Nephron (organoid): ENCODE results near the gene RGS19.

Source experiments
- H3K27ac Mint-ChIP-seq, 3 experiments: 2 replicates each; pipeline ENCODE4 v1.8.0; 2020; ENCODE audit warnings: mixed read lengths in 3 of 3, mild to moderate bottlenecking in 2 of 3, moderate library complexity in 1 of 3
- H3K27me3 Mint-ChIP-seq: 2 replicates; pipeline ENCODE4 v1.8.0; 2021; ENCODE audit warnings: low read depth, mild to moderate bottlenecking, moderate library complexity, mixed read lengths
- H3K36me3 Mint-ChIP-seq: 2 replicates; pipeline ENCODE4 v1.8.0; 2020; ENCODE audit warnings: low read depth, mixed read lengths
- H3K4me1 Mint-ChIP-seq: 2 replicates; pipeline ENCODE4 v1.8.0; 2020; ENCODE audit warnings: mixed read lengths
- H3K4me3 Mint-ChIP-seq, 3 experiments: 2 replicates each; pipeline ENCODE4 v1.8.0; 2020; ENCODE audit warnings: mild to moderate bottlenecking in 3 of 3, mixed read lengths in 3 of 3, moderate library complexity in 2 of 3
- H3K9me3 Mint-ChIP-seq: 2 replicates; pipeline ENCODE4 v1.8.0; 2020; ENCODE audit warnings: mixed read lengths
- CTCF ChIP-seq, 3 experiments: fragments of 200-600 bp; sonication (generic); IDR thresholded peaks; one replicate each; pipeline ENCODE4 v1.5.0; 2021; ENCODE audit warnings: antibody characterized with exemption in 3 of 3; ENCODE audit not compliant: unreplicated experiment in 3 of 3

RGS19 gene

DNA sequence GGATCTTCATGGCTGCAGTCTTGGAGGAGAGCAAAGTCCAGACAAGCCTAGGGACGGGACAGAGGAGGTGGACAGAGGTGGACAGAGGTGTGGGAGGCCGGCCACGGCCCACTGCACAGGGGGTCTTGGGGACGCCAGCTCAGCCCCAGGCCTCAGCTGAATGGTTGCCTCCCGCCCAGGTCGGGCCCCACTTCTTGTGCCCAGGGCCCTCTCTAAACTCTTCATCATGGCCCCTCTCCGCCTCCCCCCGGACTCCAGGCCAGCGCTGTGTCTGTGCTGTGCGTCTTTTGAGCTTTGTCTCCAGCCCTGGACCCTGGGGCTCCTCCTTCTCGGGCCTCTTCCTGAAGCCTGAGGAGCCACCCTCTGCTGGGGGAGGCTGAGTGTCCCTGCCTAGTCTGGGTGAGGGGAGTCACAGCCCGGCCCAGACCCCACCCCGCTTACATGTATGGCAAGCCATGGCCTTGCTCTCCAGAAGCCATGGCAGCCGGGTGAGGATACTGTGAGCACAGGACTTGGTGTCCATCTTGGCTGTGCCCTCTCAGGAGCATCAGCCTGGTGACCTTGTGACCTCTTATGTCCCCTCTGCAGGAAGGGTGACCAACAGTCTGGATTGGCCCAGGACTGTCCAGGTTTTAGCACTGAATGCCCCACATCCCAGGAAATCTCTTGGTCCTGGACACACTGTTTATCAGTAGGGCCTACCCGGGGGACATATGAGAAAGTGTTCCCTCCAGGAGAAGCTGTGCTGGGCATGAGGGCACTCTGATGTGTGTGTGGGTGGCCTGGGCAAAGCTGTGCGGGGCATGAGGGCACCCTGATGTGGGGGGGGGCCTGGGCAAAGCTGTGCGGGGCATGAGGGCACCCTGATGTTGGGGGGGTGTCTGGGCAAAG is 37.5 kb upstream of the RGS19 start:
- no peak for TF ChIP-seq CTCF (IDR thresholded peaks at IDR 0.05; ENCODE audit: unreplicated experiment in 3 of 3)
- no peaks in the 10 kb centered on the region for H3K36me3 Mint-ChIP-seq
- H3K27me3 Mint-ChIP-seq = peaks cover 27% of the 10 kb centered on the region
- H3K4me3 Mint-ChIP-seq = no peak overlapping the region
- no peaks in the 10 kb centered on the region for H3K9me3 Mint-ChIP-seq
- H3K4me1 Mint-ChIP-seq = peaks cover 6% of the 10 kb centered on the region
- H3K27ac Mint-ChIP-seq = no peak overlapping the region

DNA sequence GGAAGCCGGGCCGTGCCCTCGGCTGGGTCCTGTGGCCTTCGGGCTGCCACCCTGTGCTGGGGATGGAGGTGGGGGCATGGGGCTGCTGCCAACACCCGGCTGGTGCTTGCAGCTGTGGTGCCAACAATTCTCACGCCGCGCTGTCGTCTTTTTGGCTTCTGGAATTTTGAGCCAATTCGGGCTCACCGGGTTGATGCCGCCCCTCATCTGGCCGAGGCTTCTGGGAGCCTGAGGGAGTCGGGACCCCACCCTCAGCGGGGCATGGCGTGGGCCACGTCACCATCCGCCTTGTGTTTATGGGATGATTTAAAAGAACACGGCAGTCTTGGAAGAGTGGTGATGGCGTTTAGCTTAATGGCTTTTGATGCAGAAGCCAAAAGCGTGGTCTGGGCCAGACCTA is 36.7 kb upstream of the RGS19 start:
- peaks cover 20% of the 10 kb centered on the region for H3K27me3 Mint-ChIP-seq
- no peaks in the 10 kb centered on the region for H3K36me3 Mint-ChIP-seq
- peaks cover 6% of the 10 kb centered on the region for H3K4me1 Mint-ChIP-seq
- H3K27ac Mint-ChIP-seq = no peak overlapping the region
- H3K9me3 Mint-ChIP-seq = no peaks in the 10 kb centered on the region
- no peak overlapping the region for H3K4me3 Mint-ChIP-seq
- no peak for TF ChIP-seq CTCF (IDR thresholded peaks at IDR 0.05; ENCODE audit: unreplicated experiment in 3 of 3)

DNA sequence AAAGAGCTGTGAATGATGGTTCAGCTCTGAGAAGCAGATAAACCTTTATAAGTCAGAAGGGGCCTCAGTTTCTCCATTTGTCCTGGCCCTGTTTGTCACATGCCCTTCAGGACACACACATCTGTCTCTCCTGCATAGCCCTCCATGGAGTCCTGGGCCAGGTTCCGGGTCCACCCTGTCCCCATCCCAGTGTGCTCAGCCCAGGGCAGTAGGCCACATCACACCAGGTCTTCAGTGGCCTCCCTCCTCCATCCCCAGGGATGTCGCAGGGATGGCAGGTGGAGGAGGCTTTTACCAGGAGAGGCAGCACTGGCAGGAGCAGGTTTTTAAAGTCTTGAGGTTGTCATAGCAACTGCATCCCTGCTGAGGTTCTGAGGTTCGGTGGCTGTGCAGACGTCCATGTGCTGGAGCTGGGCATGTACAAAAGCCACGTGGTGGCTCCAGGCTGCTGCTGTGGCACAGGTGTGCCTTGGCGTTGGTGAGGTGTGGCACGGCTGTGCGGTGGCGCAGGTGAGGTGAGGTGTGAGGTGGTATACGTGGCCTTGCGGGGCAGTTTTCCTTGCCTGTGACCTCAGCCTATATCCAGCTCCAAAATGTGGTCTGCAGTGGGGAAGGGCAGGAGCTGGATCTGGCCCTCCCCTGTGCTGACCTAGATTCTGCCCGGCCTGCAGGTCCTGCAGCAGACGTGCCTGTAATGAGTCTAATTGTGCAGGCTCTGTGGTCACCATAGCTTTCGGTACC is 36.0 kb upstream of the RGS19 start:
- Mint-ChIP-seq H3K4me3 (no peak overlapping the region), H3K4me1 (peaks cover 4% of the 10 kb centered on the region), H3K9me3 (no peaks in the 10 kb centered on the region), H3K27me3 (peaks cover 20% of the 10 kb centered on the region), H3K36me3 (no peaks in the 10 kb centered on the region), H3K27ac (no peak overlapping the region)
- no peak for TF ChIP-seq CTCF (IDR thresholded peaks at IDR 0.05; ENCODE audit: unreplicated experiment in 3 of 3)

DNA sequence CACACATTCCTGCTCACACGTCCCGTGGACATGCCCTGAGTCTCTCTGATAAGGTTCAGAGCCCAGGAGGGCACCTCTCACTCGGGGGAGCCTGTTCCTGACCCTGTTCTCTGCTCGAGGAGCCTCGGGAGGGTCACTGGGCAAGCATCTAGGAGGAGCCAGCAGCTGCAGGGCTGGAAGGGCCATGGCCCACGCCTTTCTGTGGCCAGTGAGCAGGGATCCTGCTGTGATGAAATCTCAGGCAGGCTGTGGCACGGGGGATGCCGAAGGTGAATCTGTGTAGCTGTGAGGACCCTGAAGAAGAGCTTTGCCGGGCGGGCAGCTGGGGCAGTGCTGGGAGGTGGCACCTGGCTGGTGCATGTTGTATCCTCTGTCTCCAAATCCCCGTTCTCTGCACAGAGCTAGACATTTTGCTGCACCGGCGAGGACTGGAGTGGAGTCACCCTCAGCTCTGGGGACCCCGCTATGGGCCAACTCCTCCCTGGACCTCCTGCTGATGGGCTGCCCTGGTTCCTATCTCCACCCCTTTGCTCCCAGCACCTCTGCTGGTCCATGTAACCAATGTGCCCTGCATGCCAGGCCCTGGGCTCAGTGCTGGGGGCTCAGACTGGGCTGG is 35.1 kb upstream of the RGS19 start:
- no peak overlapping the region for H3K4me3 Mint-ChIP-seq
- TF ChIP-seq CTCF (IDR thresholded peaks at IDR 0.05; ENCODE audit: unreplicated experiment in 3 of 3) = no peak
- H3K27me3 Mint-ChIP-seq = peaks cover 20% of the 10 kb centered on the region
- H3K27ac Mint-ChIP-seq = no peak overlapping the region
- no peaks in the 10 kb centered on the region for H3K9me3 Mint-ChIP-seq
- peaks cover 5% of the 10 kb centered on the region for H3K4me1 Mint-ChIP-seq
- H3K36me3 Mint-ChIP-seq = no peaks in the 10 kb centered on the region

GRCh38 chr20:64113796-64114355 is 34.6 kb upstream of the RGS19 start:
- Mint-ChIP-seq H3K27ac (no peak overlapping the region), H3K27me3 (peaks cover 17% of the 10 kb centered on the region), H3K4me1 (peaks cover 5% of the 10 kb centered on the region), H3K9me3 (no peaks in the 10 kb centered on the region), H3K36me3 (no peaks in the 10 kb centered on the region), H3K4me3 (no peak overlapping the region)
- TF ChIP-seq CTCF (IDR thresholded peaks at IDR 0.05; ENCODE audit: unreplicated experiment in 3 of 3) = no peak
